GM19455 (cell line): ENCODE measurements around the gene C1orf50.
"Not testable (repeated sequence)": the region's sequence is repeated elsewhere in the genome, so short reads cannot be mapped to it uniquely, and the experiment has no call there.

ENCODE experiments used
- ATAC-seq: cut with Tn5 transposase; IDR thresholded peaks from one replicate; pipeline ENCODE4 v1.9.1; 2021; ENCODE audit not compliant: unreplicated experiment

The C1orf50 gene

GRCh38 chr1:42739753-42740700 lies 27.0 kb upstream of the C1orf50 start, which contains the start of gene CLDN19:
Gene CLDN19 (minus strand): TSS chr1:42740236. CDS start chr1:42740063, 173 bp downstream.
- ATAC-seq, result no peak

- no peak for ATAC-seq
Measured at GRCh38 chr1:42740851-42741580, 26.0 kb upstream of the C1orf50 start.

- no peak for ATAC-seq
Measured at GRCh38 chr1:42741706-42742105, 25.3 kb upstream of the C1orf50 start.

- no peak for ATAC-seq
Measured at GRCh38 chr1:42742141-42742540, 24.9 kb upstream of the C1orf50 start.

DNA sequence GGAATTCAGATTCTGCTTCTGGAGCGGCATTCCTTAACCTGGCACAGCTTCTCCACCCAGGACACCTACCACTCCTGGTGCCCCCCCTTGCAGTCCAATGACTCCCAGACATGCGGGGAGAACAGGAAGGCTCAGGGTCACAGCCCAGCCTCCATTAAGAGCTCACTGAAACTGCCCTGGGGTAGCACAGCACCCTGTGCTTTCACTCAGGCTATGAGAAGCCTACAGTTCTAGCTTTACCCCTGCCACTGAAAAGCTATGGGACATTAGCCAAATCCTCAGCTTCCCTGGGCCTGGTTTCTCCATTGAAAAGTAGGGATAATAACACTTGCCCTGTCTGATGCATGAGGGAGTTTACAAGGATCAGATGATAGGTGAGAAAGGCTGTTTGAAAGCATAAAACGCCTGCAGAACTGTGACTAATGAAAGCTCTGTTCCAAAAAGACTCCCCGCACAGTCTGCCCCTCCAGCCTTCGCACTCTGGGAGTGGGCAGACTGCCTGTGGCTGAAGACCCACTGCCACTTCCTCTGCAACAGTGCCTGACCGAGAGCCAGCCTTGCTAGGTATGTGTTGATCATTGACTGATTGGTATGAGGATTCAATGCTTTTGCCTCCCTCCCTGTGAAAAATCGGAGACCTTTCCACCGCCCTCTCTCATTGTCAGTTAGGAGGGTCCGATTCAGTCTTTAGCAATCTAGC lies 24.3 kb upstream of the C1orf50 start:
- ATAC-seq, result no peak

DNA sequence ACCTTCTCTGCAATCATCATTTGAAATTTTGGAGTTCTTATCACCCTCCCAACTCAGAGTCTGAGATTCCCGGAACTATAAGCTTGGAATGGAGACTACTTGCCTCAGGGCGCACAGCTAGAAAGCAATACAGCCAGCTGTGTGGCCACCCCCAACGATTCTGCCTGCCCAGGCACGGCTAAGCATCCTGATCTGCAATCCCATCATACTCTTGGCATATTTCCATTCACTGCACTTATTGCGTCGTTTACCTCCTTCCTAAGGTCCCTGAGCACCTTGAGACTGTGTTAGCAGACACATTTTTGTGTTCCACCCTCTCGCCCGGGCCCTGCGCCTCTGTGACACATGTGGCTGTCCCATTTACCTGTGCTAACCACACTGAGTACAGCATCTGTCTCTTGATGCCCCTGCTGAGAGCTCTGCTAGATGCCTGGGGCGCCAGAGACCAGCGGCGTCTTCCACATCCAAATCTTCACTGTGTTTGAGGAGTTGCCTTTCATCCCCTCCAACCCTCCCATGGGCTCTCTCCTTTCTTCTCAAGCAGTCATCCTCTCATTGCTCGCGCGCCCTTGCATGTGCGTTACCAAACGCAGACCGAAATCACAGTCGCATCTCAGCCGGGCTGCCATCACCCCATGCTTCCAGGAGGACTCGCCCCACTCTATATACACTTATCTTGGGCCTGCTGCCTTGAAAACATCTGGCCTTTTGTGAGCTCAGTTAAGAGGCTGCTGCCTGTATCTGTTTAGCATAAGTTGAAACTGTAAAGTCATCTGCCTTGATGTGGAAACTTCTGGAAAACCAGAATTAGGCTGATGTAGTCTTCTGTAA lies 23.5 kb upstream of the C1orf50 start:
- no peak for ATAC-seq

DNA sequence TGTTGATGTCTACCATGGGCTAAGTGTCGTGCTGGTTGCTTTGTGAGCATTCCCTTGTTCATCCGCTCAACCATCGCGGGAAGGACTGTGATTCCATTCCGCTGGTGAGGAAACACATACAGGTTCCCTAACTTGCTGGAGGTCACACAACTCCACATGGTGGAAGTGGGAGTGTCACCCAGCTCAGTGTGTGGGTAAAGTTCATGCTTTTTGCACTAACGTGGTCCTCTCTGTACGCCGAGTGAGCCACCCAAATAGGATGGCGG lies 23.0 kb upstream of the C1orf50 start:
- no peak for ATAC-seq

DNA sequence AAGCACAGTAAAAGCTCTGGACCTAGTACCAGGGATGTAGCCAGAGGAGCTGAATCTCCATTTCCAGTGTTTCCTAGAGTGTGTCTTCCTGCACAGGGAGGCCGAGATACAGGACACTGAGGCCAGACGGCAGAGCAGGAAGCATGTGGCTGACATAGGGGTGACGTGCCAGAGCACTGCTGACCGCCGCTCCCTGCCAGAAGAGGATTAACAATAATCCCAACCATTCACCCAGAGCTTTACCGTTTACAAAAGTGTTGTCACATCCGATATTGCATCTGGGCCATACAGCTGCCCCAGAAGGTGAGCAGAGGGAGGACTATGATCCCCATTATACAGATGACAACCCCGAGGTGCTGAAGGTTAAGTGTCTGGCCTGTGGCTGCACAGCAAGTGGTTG lies 21.2 kb upstream of the C1orf50 start:
- no peak for ATAC-seq

DNA sequence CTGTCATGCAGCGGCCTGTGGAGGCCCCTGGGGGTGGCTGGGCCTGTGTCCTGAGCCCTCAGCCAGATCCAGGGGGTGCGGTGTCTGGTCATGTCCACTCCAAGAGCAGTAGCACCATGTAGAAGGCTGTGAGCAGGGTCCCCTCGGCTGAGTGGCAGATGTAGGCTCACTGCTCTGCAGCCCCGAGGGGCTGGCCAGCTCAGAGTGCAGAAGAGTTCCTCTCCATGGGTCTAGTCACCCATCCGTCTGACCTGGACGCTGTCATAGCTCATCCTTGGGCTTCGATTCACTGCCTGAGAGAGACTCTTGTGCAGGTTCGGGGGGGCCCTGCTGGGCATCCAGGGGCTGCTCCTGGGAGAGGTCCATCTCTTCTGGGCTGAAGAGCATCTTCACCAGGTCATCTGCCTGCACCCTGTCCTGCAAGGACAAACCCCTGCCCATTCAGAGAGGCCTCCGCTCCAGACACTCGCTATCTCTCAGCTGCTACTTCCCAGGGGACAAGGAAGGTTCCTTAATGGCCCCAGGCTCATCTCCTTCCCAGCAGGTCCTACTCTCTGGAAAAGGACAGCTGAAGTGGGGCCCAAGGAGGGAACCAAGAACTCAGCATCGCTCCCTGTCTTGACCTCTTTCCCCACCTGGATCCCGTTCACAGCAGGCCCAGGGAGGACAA lies 20.5 kb upstream of the C1orf50 start:
- ATAC-seq, result no peak

GRCh38 chr1:42747125-42747524 lies 19.9 kb upstream of the C1orf50 start:
- ATAC-seq, result no peak

DNA sequence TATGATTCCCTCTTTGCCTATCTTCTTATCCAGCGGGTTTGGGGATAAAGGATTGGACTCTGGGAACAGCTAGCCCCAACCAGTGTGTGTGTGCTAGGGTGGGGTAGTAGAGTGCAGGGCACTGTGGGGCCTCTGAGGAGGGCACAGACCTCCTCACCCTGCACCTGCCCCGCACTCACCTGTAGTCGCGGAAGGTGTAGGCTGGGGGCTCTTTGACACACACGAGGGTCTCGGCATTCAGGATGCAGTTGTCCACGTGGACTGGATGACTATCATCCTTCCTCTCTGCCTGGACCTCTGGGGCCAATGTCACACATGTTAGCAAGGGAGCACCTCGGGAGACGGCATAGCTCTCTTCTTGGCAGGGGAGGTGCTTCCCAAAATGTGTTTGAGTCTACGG lies 19.0 kb upstream of the C1orf50 start:
- ATAC-seq, result no peak

- no peak for ATAC-seq
Measured at GRCh38 chr1:42748461-42749410, 18.3 kb upstream of the C1orf50 start.

DNA sequence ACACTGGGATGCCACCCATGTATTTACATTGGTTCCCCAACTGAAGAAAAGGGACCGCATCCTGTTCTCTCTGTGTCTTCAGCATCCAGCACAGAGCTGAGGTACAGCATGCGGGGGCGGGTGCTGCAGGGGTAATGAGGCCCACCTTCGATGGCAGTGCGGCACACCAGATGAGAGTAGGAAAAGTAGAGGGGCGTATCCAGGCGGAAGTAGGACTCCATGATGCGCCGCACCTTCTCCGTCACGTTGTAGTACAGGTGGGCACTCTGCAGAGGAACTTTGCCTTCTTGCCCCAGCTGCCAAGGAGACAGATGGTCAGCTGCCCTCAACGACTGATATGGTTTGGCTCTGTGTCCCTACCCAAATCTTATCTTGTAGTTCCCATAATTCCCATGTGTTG lies 17.0 kb upstream of the C1orf50 start:
- ATAC-seq, result no peak

- not testable (repeated sequence) for ATAC-seq
Measured at GRCh38 chr1:42751511-42752070, 15.5 kb upstream of the C1orf50 start.

DNA sequence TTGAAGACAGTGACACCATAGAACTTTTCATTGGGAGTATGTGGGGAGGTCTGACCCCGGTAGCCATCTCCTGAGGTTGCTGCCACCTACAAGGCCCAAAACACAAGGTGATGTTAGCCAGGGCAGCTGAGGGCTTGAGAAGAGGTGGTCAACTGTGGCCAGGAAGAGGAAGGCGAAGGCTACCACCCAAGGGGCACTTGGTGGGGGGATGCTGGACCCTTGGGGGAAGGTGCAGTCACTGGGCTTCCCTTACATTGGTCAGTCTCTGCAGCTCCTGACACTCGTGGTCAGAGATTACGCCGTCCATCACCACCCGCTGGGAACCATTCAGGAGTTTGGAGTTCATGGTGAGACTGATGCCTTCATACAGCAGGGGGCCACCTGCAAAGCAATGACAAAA lies 14.8 kb upstream of the C1orf50 start:
- no peak for ATAC-seq

- ATAC-seq, result no peak
Measured at GRCh38 chr1:42753070-42753469, 14.0 kb upstream of the C1orf50 start.

DNA sequence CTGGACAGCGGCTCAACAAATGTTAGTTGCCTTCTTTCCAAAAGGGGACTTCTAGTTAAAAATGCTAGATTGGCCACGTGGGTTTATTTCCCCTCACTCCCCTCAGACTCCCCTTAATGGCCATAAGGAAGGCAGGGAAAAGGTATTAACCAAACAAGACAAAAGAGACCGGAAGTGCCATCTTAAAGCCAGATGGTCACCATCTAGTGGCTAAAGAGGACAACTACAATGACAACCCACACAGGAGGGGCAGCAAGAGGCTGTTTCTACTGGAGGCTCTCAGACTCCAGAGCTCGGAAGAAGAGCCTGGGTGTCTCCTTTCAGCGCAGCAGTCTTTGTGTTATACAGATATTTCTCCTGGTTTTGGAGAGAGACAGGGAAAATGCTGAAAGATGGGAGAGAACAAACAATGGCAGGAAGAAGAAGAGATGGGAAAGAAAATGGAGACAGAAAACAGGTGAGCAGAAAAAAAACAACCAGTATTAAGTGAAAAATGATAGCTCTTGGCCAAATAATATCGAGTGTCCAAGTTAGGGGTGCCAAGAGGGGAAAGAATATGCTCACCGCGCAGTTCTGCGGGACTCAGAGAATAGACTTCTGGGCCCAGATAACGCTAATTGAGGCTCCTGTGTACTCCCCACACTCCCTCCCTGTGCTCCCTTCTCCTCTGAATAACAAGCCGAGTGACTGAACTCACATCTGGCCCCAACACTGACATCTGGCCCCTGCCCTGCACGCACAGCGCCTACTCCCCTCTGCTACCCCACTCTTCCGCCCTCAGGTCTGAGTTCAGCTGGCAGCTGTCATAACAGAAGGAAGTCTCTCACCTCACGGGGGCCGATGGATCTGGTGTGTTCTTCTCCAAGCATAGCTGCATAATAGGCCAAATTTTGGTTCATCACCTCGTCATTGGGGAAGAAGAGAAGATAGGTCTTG lies 9.8 kb upstream of the C1orf50 start:
- ATAC-seq, result no peak

GRCh38 chr1:42757892-42758275 lies 9.2 kb upstream of the C1orf50 start:
- no peak for ATAC-seq
